Stimulated activated CD8-positive, alpha-beta memory T cell treated with anti-CD3 and anti-CD28 coated beads, Interleukin-7, amount 100 ng/mL, for 48 hours (primary cell): ENCODE measurements around the gene ACSL3.
A peak's percentile ranks its signal among the peaks of the same experiment; 100 is the strongest.
"Not testable (repeated sequence)": the region's sequence is repeated elsewhere in the genome, so short reads cannot be mapped to it uniquely, and the experiment has no call there.

Experiments used
- DNase-seq, 2 donors: peaks; one replicate each; pipeline ENCODE4 v3.0.0-alpha.2; 2020; ENCODE audit warnings: low read depth in 1 of 2; ENCODE audit errors: extremely low read depth in 1 of 2

The ACSL3 gene

GRCh38 chr2:222860740-222861410 is at the start of gene ACSL3:
Gene ACSL3 (plus strand): TSS chr2:222861036. CDS start chr2:222908773, 47,737 bp downstream.
- DNase-seq = peak; percentile 90 to 91

- DNase-seq = no peak
Measured at GRCh38 chr2:222811828-222812227, 49.0 kb upstream of the ACSL3 start.

- peak in 1 of 2 donors; percentile 17 for DNase-seq
Measured at GRCh38 chr2:222813177-222813843, 47.5 kb upstream of the ACSL3 start.

- no peak for DNase-seq
Measured at GRCh38 chr2:222819722-222820333, 41.0 kb upstream of the ACSL3 start.

- no peak for DNase-seq
Measured at GRCh38 chr2:222823183-222823930, 37.5 kb upstream of the ACSL3 start.

- DNase-seq = no peak
Measured at GRCh38 chr2:222825031-222825430, 35.8 kb upstream of the ACSL3 start.

- DNase-seq = no peak
Measured at GRCh38 chr2:222827417-222827816, 33.4 kb upstream of the ACSL3 start.

- DNase-seq = no peak
Measured at GRCh38 chr2:222828572-222828971, 32.3 kb upstream of the ACSL3 start.

GRCh38 chr2:222830164-222830563 is 30.7 kb upstream of the ACSL3 start:
- no peak for DNase-seq

- DNase-seq = no peak
Measured at GRCh38 chr2:222833410-222833809, 27.4 kb upstream of the ACSL3 start.

- DNase-seq = no peak
Measured at GRCh38 chr2:222835143-222835822, 25.6 kb upstream of the ACSL3 start.

- DNase-seq = no peak
Measured at GRCh38 chr2:222835823-222836151, 25.0 kb upstream of the ACSL3 start.

GRCh38 chr2:222837643-222838056 is 23.2 kb upstream of the ACSL3 start:
- no peak for DNase-seq

GRCh38 chr2:222840060-222840802 is 20.6 kb upstream of the ACSL3 start:
- no peak for DNase-seq

GRCh38 chr2:222842491-222843174 is 18.2 kb upstream of the ACSL3 start:
- DNase-seq = no peak

- no peak for DNase-seq
Measured at GRCh38 chr2:222844323-222844722, 16.5 kb upstream of the ACSL3 start.

- not testable (repeated sequence) for DNase-seq
Measured at GRCh38 chr2:222845314-222845713, 15.5 kb upstream of the ACSL3 start.

GRCh38 chr2:222846003-222846402 is 14.8 kb upstream of the ACSL3 start:
- DNase-seq = no peak

GRCh38 chr2:222848031-222848430 is 12.8 kb upstream of the ACSL3 start:
- DNase-seq = not testable (repeated sequence)

GRCh38 chr2:222848862-222849261 is 12.0 kb upstream of the ACSL3 start:
- DNase-seq = no peak
